Astrocyte of the cerebellum (primary cell): ENCODE data around the gene SP2.

Experiments
- DNase-seq: peaks from one replicate; pipeline ENCODE4 v3.0.0-alpha.2; 2011; ENCODE audit warnings: low read depth
- H3K4me3 ChIP-seq: 2 replicates; pipeline ENCODE4 v1.5.1; 2011; ENCODE audit warnings: mild to moderate bottlenecking, low read depth, low read length, moderate library complexity
- in situ Hi-C: cut with HindIII; loops from 2 replicates; pipeline ENCODE4 v1.10.0; 2017; ENCODE audit warnings: low sequenced_read_pairs
- TF ChIP-seq, protein P1 (sequence below): IDR thresholded peaks from 2 replicates; pipeline ENCODE4 v1.5.1; 2012; ENCODE audit warnings: low read length, low read depth, moderate library complexity, mild to moderate bottlenecking; ENCODE audit errors: missing control alignments

Gene SP2

GRCh38 chr17:47953909-47954308 is 57.9 kb downstream of the SP2 start:
- in situ Hi-C loops, result loop anchor here (5.0 kb wide), 1 partner anchor 43 kb away; no protein-coding TSS in a partner anchor
- TF ChIP-seq, protein P1, sequence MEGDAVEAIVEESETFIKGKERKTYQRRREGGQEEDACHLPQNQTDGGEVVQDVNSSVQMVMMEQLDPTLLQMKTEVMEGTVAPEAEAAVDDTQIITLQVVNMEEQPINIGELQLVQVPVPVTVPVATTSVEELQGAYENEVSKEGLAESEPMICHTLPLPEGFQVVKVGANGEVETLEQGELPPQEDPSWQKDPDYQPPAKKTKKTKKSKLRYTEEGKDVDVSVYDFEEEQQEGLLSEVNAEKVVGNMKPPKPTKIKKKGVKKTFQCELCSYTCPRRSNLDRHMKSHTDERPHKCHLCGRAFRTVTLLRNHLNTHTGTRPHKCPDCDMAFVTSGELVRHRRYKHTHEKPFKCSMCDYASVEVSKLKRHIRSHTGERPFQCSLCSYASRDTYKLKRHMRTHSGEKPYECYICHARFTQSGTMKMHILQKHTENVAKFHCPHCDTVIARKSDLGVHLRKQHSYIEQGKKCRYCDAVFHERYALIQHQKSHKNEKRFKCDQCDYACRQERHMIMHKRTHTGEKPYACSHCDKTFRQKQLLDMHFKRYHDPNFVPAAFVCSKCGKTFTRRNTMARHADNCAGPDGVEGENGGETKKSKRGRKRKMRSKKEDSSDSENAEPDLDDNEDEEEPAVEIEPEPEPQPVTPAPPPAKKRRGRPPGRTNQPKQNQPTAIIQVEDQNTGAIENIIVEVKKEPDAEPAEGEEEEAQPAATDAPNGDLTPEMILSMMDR, result peak; percentile 25
- no peak overlapping the region for H3K4me3 ChIP-seq
- no peak for DNase-seq

DNA sequence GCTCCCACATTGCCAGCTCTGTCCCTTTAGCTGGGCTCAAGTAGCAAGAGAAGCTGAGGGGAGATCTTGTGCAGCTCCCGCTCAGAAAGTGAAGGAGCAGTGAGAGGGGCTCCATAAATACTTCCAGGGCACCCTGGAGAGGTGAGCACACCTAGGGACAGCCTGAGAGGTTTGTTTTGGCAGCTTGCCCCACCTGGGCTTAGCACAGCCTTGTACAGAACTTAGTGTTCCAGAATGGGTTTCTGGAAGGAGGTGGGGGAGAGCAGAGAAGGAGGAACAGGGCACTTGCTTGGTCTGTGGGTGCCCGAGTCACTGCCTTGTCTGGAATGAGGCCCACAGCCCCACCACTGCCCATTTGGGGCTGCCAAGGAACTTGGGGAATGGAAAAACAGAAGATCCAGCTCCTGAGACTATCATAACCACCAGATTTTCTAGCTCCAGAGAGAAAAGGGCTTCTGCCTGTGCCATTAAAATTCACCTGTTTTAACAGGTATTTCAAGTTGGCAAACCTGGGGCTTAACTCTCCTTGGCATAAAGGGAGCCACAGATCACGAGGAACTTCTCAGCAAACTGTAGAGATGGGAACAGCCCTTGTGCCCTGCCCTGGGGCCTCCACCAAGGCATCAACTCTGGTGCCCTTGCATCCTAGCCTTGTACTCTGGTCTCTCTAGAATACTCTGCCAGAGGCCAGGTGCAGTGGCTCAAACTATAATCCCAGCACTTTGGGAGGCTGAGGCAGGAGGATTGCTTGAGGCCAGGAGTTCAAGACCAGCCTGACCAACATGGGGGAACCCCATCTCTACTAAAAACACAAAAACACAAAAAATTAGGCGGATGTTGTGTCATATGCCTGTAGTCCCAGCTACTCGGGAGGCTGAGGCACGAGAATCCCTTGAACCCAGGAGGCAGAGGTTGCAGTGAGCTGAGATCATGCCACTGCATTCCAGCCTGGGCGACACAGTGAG is 59.7 kb downstream of the SP2 start:
- no peak for DNase-seq
- TF ChIP-seq, protein P1, result no peak
- in situ Hi-C loops, result no loop called here
- H3K4me3 ChIP-seq, result no peak overlapping the region

DNA sequence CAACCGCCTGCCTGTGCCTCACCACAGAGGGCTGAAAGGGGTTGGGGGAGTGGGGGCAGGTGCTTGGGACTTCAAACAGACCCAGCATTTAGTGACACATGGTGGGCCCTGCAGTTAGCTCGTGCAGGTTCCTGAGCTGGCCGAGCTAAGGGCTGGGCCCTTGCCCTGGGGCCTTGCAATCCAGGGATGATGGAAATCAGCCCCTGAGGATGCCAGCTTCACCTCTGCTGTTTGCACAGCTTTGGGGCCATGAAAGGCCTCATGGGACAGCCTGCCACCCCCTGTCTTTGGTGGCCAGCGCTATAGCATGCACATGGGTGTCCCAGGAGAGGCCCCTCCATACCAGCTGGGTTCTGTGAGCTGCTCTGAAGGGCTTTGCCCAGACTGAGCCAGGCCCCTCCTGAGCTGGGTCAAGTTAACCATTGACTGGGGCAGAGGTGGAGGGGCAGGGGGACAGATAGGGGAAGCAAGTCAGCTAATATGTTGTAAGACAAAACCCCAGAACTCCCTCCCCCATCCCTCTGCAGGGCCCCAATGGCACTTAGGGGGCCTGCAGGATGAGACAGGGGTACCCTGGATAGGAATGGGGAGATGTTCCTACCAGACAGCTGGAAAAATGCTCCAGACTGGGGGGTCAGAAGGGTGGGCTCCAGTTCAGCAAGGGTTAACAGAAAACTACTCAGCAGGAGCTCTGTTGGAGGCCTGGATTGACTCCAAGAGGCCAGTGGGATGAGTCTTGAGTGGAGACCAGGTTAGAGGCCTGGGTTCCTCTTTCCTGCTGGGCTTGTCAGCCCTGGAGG is 61.0 kb downstream of the SP2 start:
- in situ Hi-C loops, result no loop called here
- no peak for DNase-seq
- no peak overlapping the region for H3K4me3 ChIP-seq
- TF ChIP-seq, protein P1, result no peak

GRCh38 chr17:47957591-47958490 is 61.8 kb downstream of the SP2 start, which contains the start of gene PRR15L:
Gene PRR15L (minus strand): TSS chr17:47957883. CDS start chr17:47953234, 4,649 bp downstream.
- in situ Hi-C loops, result no loop called here
- no peak within 1 kb of the TSS for H3K4me3 ChIP-seq
- TF ChIP-seq, protein P1, result no peak
- no peak for DNase-seq

GRCh38 chr17:47959825-47960655 is 64.0 kb downstream of the SP2 start:
- TF ChIP-seq, protein P1, result no peak
- DNase-seq, result no peak

More at GRCh38 chr17:47959825-47960655, 64.0 kb downstream of the SP2 start:
- no peak overlapping the region for H3K4me3 ChIP-seq
- in situ Hi-C loops, result no loop called here
